Psoas muscle (tissue), 8 donors: Measurements from ENCODE around the gene ATP6AP1. TPM values are rescaled to one million over a fixed set of nuclear protein-coding genes. Genes with fewer than 3 reads are reported as not detected.
"Not testable (repeated sequence)": the region's sequence is repeated elsewhere in the genome, so short reads cannot be mapped to it uniquely, and the experiment has no call there.

Source experiments
- ATAC-seq, 4 donors: fragments of 200-7000 bp; cut with Tn5 transposase; one replicate each; pipeline ENCODE4 v1.9.1; 2020; ENCODE audit warnings: moderate library complexity in 3 of 4, mild to moderate bottlenecking in 2 of 4
- DNase-seq, 2 donors: peaks; one replicate each; pipeline ENCODE4 v3.0.0-alpha.2; 2020
- H3K27ac ChIP-seq: fragments of 200-600 bp; one replicate; pipeline ENCODE4 v1.8.0; 2022
- H3K27me3 ChIP-seq, 3 donors: fragments of 200-600 bp in 1 of 3; one replicate each; pipeline versions ENCODE4 v1.6.1 to v1.8.0; 2013 to 2022; ENCODE audit warnings: low read length in 2 of 3, mild to moderate bottlenecking in 2 of 3, moderate library complexity in 1 of 3; ENCODE audit not compliant: insufficient read depth in 3 of 3
- H3K36me3 ChIP-seq, 2 donors: fragments of 200-600 bp in 1 of 2; one replicate each; pipeline versions ENCODE4 v1.6.1 to v1.8.0; 2013 to 2022; ENCODE audit warnings: low read depth in 1 of 2, mild to moderate bottlenecking in 1 of 2, moderate library complexity in 1 of 2; ENCODE audit not compliant: insufficient read depth in 1 of 2
- H3K4me1 ChIP-seq: fragments of 200-600 bp; one replicate; pipeline ENCODE4 v1.8.0; 2022
- H3K4me3 ChIP-seq: fragments of 200-600 bp; one replicate; pipeline ENCODE4 v1.8.0; 2022; ENCODE audit warnings: mild to moderate bottlenecking
- H3K9me3 ChIP-seq: fragments of 200-600 bp; one replicate; pipeline ENCODE4 v1.8.0; 2022
- CTCF ChIP-seq: fragments of 200-600 bp; IDR thresholded peaks from one replicate; pipeline ENCODE4 v1.8.0; 2022; ENCODE audit warnings: antibody characterized with exemption
- WGBS, 3 donors: extraction: QIAGEN DNeasy Blood & Tissue Kit; methylation state at CpG; one replicate each; pipeline versions ENCODE4 v1.1.6 to v1.1.7; 2013; 5-methylcytosine and 5-hydroxymethylcytosine counted together
- intact Hi-C, 2 donors: fragments of 100-400 bp; cut with DNase I; formaldehyde crosslinking; loops; one replicate each; pipeline versions ENCODE4 v1.11.0 to v1.14.2; 2022
- polyA plus RNA-seq, 3 donors: library from polyadenylated mRNA; stranded (reverse); fragments of 200-250 nt; gene quantifications; one replicate each; pipeline ENCODE4 v1.2.3, GENCODE V29; 2013
- total RNA-seq, 4 donors: library from RNA; stranded (reverse); fragmentation: NEBNext Ultra II Directional in 2 of 4; extraction: Animal tissue kit (Norgen Biotek cat#: 25700) in 2 of 4; gene quantifications; one replicate each; pipeline versions ENCODE4 v1.2.1 to v1.2.4, GENCODE V29; 2021 to 2023
- donor health status: healthy with polysubstance abuse.
- donor health status: DM: no; HTN: no; CAD: no; lungs with moderate emphysema.
- donor health status: Bipolar disorder and iron deficiency.
- donor health status: healthy.
- donor health status: DM: yes; HTN: yes; CAD: no.
- donor health status: DM: no; HTN: no; CAD: no.
- donor health status: DM: no; HTN: no; CAD: no.
- donor health status: DM: yes; HTN: yes; CAD: no.

ATP6AP1 gene
- total and polyA plus RNA-seq, 7 donors: 28.3 to 38.6 (median 34.3) TPM

- peak overlapping the region; percentile 97 for H3K27ac ChIP-seq
- ATAC-seq (peak; percentile 74 to 75 (median 75)), DNase-seq (peak; percentile 84 to 88)
- H3K27me3 ChIP-seq: no peaks in the 10 kb centered on the region
- intact Hi-C loops: no loop called here
- no peaks in the 10 kb centered on the region for H3K9me3 ChIP-seq
- H3K4me3 ChIP-seq: peak overlapping the region; percentile 83
- WGBS, 3 donors: 3 to 35% (median 7%) methylated on average over 30 to 53 of the region's 53 CpGs
- no peaks in the 10 kb centered on the region for H3K4me1 ChIP-seq
- TF ChIP-seq CTCF: no peak
- H3K36me3 ChIP-seq: peaks cover 3 to 23% of the 10 kb centered on the region in 2 donors
Observed at GRCh38 chrX:154396973-154397887, 31.2 kb upstream of the ATP6AP1 start.

GRCh38 chrX:154397888-154398667 is 30.4 kb upstream of the ATP6AP1 start, which contains the start of gene RPL10:
Gene RPL10, plus strand, starts transcription at chrX:154398377. Its CDS starts 143 bp downstream, at chrX:154398520.
- H3K4me1 ChIP-seq: no peaks in the 10 kb centered on the region
- H3K27me3 ChIP-seq: no peaks in the 10 kb centered on the region
- 0 to 41% (median 0%) methylated on average over 32 to 69 of the region's 69 CpGs for WGBS, 3 donors
- peak within 1 kb of the TSS; percentile 83 for H3K4me3 ChIP-seq
- ATAC-seq: peak; percentile 85 to 88 (median 88)
- peak within 1 kb of the TSS; percentile 97 for H3K27ac ChIP-seq
- no peak for TF ChIP-seq CTCF
- peaks cover 3 to 27% of the 10 kb centered on the region in 2 donors for H3K36me3 ChIP-seq
- intact Hi-C loops: no loop called here
- DNase-seq: peak; percentile 92 to 98
- H3K9me3 ChIP-seq: no peaks in the 10 kb centered on the region

- Histone ChIP-seq H3K9me3 (no peaks in the 10 kb centered on the region), H3K4me1 (no peaks in the 10 kb centered on the region), H3K36me3 (peaks cover 3 to 33% of the 10 kb centered on the region in 2 donors), H3K4me3 (peak overlapping the region; percentile 83), H3K27me3 (no peaks in the 10 kb centered on the region), H3K27ac (peak overlapping the region; percentile 97)
- DNase-seq (peak; percentile 89 to 95), ATAC-seq (peak; percentile 51 to 76 (median 62))
- intact Hi-C loops: no loop called here
- peak; percentile 75 for TF ChIP-seq CTCF
- WGBS, 3 donors: 0 to 33% (median 0%) methylated on average over 49 of the region's 49 CpGs
Observed at GRCh38 chrX:154398668-154399526, 29.6 kb upstream of the ATP6AP1 start.

- 28 to 54% (median 35%) methylated on average over 11 to 14 of the region's 14 CpGs for WGBS, 3 donors
Observed at GRCh38 chrX:154399527-154400368, 28.7 kb upstream of the ATP6AP1 start.

GRCh38 chrX:154400369-154400817 is 28.1 kb upstream of the ATP6AP1 start:
- Histone ChIP-seq H3K27ac (peak overlapping the region; percentile 97), H3K4me3 (peak overlapping the region; percentile 83), H3K36me3 (peaks cover 3 to 46% of the 10 kb centered on the region in 2 donors)
- H3K4me1 ChIP-seq, intact Hi-C loops, ATAC-seq, DNase-seq, H3K9me3 ChIP-seq, H3K27me3 ChIP-seq: not testable (repeated sequence)
- WGBS, 3 donors: 57 to 69% (median 63%) methylated on average over 3 to 6 of the region's 6 CpGs

More at GRCh38 chrX:154399527-154400368, 28.7 kb upstream of the ATP6AP1 start:
- Histone ChIP-seq H3K27me3 (no peaks in the 10 kb centered on the region), H3K36me3 (peaks cover 3 to 40% of the 10 kb centered on the region in 2 donors), H3K9me3 (no peaks in the 10 kb centered on the region), H3K4me1 (no peaks in the 10 kb centered on the region), H3K4me3 (peak overlapping the region; percentile 83), H3K27ac (peak overlapping the region; percentile 97)
- TF ChIP-seq CTCF: no peak
- intact Hi-C loops: no loop called here
- DNase-seq (no peak), ATAC-seq (no peak)
